Right lobe of liver (tissue), 6 donors: ENCODE data around the gene DNAJC12. TPM values are rescaled to one million over a fixed set of nuclear protein-coding genes. Genes with fewer than 3 reads are reported as not detected.

Experiments used
- ATAC-seq, 4 donors: fragments of 200-7000 bp; cut with Tn5 transposase; one replicate each; pipeline ENCODE4 v1.9.1; 2020; ENCODE audit warnings: mild to moderate bottlenecking in 4 of 4, moderate library complexity in 4 of 4
- DNase-seq, 3 donors: peaks; one replicate each; pipeline ENCODE4 v3.0.0-alpha.2; 2020
- H3K27ac ChIP-seq, 3 donors: fragments of 200-600 bp; one replicate each; pipeline ENCODE4 v1.8.0; 2022
- H3K27me3 ChIP-seq, 2 donors: fragments of 200-600 bp; one replicate each; pipeline ENCODE4 v1.8.0; 2022
- H3K36me3 ChIP-seq, 4 donors: fragments of 200-600 bp; sonication (generic) in 1 of 4; one replicate each; pipeline versions ENCODE4 v1.5.1 to v1.8.0; 2017 to 2022; ENCODE audit warnings: control low read depth in 1 of 4
- H3K4me1 ChIP-seq, 4 donors: fragments of 200-600 bp; sonication (generic) in 1 of 4; one replicate each; pipeline versions ENCODE4 v1.5.1 to v1.8.0; 2017 to 2022; ENCODE audit warnings: control low read depth in 1 of 4
- H3K4me3 ChIP-seq, 3 donors: fragments of 200-600 bp; one replicate each; pipeline ENCODE4 v1.8.0; 2022
- H3K9me3 ChIP-seq, 4 donors: fragments of 200-600 bp; sonication (generic) in 1 of 4; one replicate each; pipeline versions ENCODE4 v1.5.1 to v1.8.0; 2017 to 2022; ENCODE audit warnings: control low read depth in 1 of 4
- CTCF ChIP-seq, 4 donors: fragments of 200-600 bp in 3 of 4; fragments of 450-650 bp in 1 of 4; IDR thresholded peaks; one replicate each; pipeline versions ENCODE4 v1.5.1 to v1.8.0; 2016 to 2022; ENCODE audit warnings: antibody characterized with exemption in 4 of 4, mild to moderate bottlenecking in 2 of 4
- POLR2A ChIP-seq: fragments of 450-650 bp; IDR thresholded peaks from one replicate; pipeline ENCODE4 v1.6.1; 2017; ENCODE audit warnings: antibody characterized with exemption, mild to moderate bottlenecking
- WGBS: methylation state at CpG from one replicate; pipeline ENCODE4 v1.1.6; 2018; ENCODE audit warnings: low coverage, low lambda C conversion rate; ENCODE audit not compliant: insufficient coverage; ENCODE audit errors: missing lambda C conversion rate; 5-methylcytosine and 5-hydroxymethylcytosine counted together
- intact Hi-C, 2 donors: fragments of 100-400 bp; cut with DNase I; formaldehyde crosslinking; loops; one replicate each; pipeline versions ENCODE4 v1.11.2 to v1.14.1; 2022
- total RNA-seq, 6 experiments: library from RNA; depleted of rRNA in 2 of 6; stranded (reverse); fragments of >200 nt in 2 of 6; fragmentation: NEBNext Ultra II Directional in 3 of 6; extraction: Animal tissue kit (Norgen Biotek cat#: 25700) in 3 of 6; gene quantifications; one replicate each; pipeline versions ENCODE4 v1.1.0 to v1.2.4, GENCODE V29; 2016 to 2023
- donor health status: DM: no; HTN: yes; CAD: no.
- donor health status: DM: no; HTN: no; CAD: no.
- donor health status: DM: no; HTN: no; CAD: no.
- donor health status: DM: no; HTN: yes; CAD: no.
- donor health status: DM: no; HTN: yes; CAD: no.

Gene DNAJC12
- total RNA-seq, 6 experiments from 2014 or later = 11.8 to 25.6 (median 20.9) TPM

GRCh38 chr10:67818323-67818722 lies 19.7 kb downstream of the DNAJC12 start:
- peak in 2 of 4 donors; percentile 51 to 66 for ATAC-seq

GRCh38 chr10:67816719-67817118 lies 21.3 kb downstream of the DNAJC12 start:
- Histone ChIP-seq H3K27me3 (no peaks in the 10 kb centered on the region), H3K4me3 (no peak overlapping the region), H3K9me3 (no peaks in the 10 kb centered on the region), H3K4me1 (no peaks in the 10 kb centered on the region), H3K36me3 (no peaks in the 10 kb centered on the region), H3K27ac (no peak overlapping the region)
- intact Hi-C loops = no loop called here
- no peak for DNase-seq
- peak in 1 of 4 donors; percentile 28 for ATAC-seq
- WGBS = 74% methylated on average over 3 of the region's 4 CpGs
- no peak for TF ChIP-seq POLR2A
- TF ChIP-seq CTCF (IDR thresholded peaks at IDR 0.05) = no peak

More at GRCh38 chr10:67818323-67818722, 19.7 kb downstream of the DNAJC12 start:
- no peak for TF ChIP-seq CTCF (IDR thresholded peaks at IDR 0.05)
- TF ChIP-seq POLR2A = no peak
- DNase-seq = no peak
- intact Hi-C loops = no loop called here
- H3K4me1 ChIP-seq = no peaks in the 10 kb centered on the region
- H3K27me3 ChIP-seq = no peaks in the 10 kb centered on the region
- WGBS = 81% methylated on average over 3 of the region's 3 CpGs
- no peaks in the 10 kb centered on the region for H3K9me3 ChIP-seq
- H3K4me3 ChIP-seq = no peak overlapping the region
- no peaks in the 10 kb centered on the region for H3K36me3 ChIP-seq
- no peak overlapping the region for H3K27ac ChIP-seq

- no peak for TF ChIP-seq POLR2A
- no peak for TF ChIP-seq CTCF (IDR thresholded peaks at IDR 0.05)
- Histone ChIP-seq H3K4me3 (no peak overlapping the region), H3K36me3 (no peaks in the 10 kb centered on the region), H3K9me3 (no peaks in the 10 kb centered on the region), H3K27ac (no peak overlapping the region), H3K27me3 (no peaks in the 10 kb centered on the region), H3K4me1 (no peaks in the 10 kb centered on the region)
- WGBS = 85% methylated on average over 4 of the region's 4 CpGs
- ATAC-seq = peak in 1 of 4 donors; percentile 24
- no peak for DNase-seq
- intact Hi-C loops = no loop called here
These were observed 22.4 kb downstream of the DNAJC12 start for GRCh38 chr10:67815571-67816059.

- peaks cover 0 to 3% (median 0%) of the 10 kb centered on the region in 4 donors for H3K36me3 ChIP-seq
- ATAC-seq (no peak), DNase-seq (no peak)
- 71% methylated on average over 4 of the region's 4 CpGs for WGBS
- H3K4me1 ChIP-seq = peaks cover 0 to 16% (median 0%) of the 10 kb centered on the region in 4 donors
- no peak overlapping the region for H3K4me3 ChIP-seq
- no peaks in the 10 kb centered on the region for H3K9me3 ChIP-seq
- intact Hi-C loops = no loop called here
- no peak overlapping the region for H3K27ac ChIP-seq
- H3K27me3 ChIP-seq = no peaks in the 10 kb centered on the region
- TF ChIP-seq POLR2A (no peak), CTCF (IDR thresholded peaks at IDR 0.05) (no peak)
These were observed 26.0 kb downstream of the DNAJC12 start for GRCh38 chr10:67812007-67812406.

- peaks cover 0 to 3% (median 0%) of the 10 kb centered on the region in 4 donors for H3K36me3 ChIP-seq
- ATAC-seq (no peak), DNase-seq (no peak)
- intact Hi-C loops = no loop called here
- no peaks in the 10 kb centered on the region for H3K9me3 ChIP-seq
- no peak overlapping the region for H3K4me3 ChIP-seq
- whole genome bisulfite sequencing = 89% methylated on average over 2 of the region's 2 CpGs
- no peaks in the 10 kb centered on the region for H3K27me3 ChIP-seq
- peaks cover 0 to 23% (median 5%) of the 10 kb centered on the region in 4 donors for H3K4me1 ChIP-seq
- H3K27ac ChIP-seq = no peak overlapping the region
- TF ChIP-seq POLR2A (no peak), CTCF (IDR thresholded peaks at IDR 0.05) (no peak)
These were observed 28.9 kb downstream of the DNAJC12 start for GRCh38 chr10:67809107-67809506.
